CD8-positive, alpha-beta memory T cell (primary cell): ENCODE measurements around the gene SF1. TPM values are rescaled to one million over a fixed set of nuclear protein-coding genes. Genes with fewer than 3 reads are reported as not detected.

Experiments
- CTCF ChIA-PET: fragments of 350-600 bp; sonication (Branson Sonifier 250); formaldehyde crosslinking; loops from one replicate; lab custom pipeline; 2021; ENCODE audit warnings: antibody characterized with exemption; lab: Charles Lee
- POLR2A ChIA-PET: fragments of 350-600 bp; sonication (Branson Sonifier 250); formaldehyde crosslinking; loops from one replicate; lab custom pipeline; 2021; ENCODE audit warnings: antibody characterized with exemption; lab: Charles Lee
- DNase-seq, 5 donors: peaks; one replicate each; pipeline versions ENCODE4 v3.0.0 to v3.0.0-alpha.2; 2020 to 2022; ENCODE audit warnings: mixed read lengths in 1 of 5
- H3K27ac ChIP-seq: one replicate; pipeline ENCODE4 v1.7.0; 2013; ENCODE audit warnings: low read depth, mild to moderate bottlenecking, low read length, moderate library complexity
- H3K27me3 ChIP-seq: 2 replicates; pipeline ENCODE4 v1.7.0; 2013; ENCODE audit warnings: low read length, mild to moderate bottlenecking; ENCODE audit not compliant: insufficient read depth, poor library complexity, severe bottlenecking
- H3K36me3 ChIP-seq: 2 replicates; pipeline ENCODE4 v1.7.0; 2013; ENCODE audit warnings: mild to moderate bottlenecking, low read length, moderate library complexity; ENCODE audit not compliant: insufficient read depth
- H3K4me1 ChIP-seq: 2 replicates; pipeline ENCODE4 v1.7.0; 2013; ENCODE audit warnings: mild to moderate bottlenecking, low read length, moderate library complexity; ENCODE audit not compliant: insufficient read depth
- H3K4me3 ChIP-seq: 2 replicates; pipeline ENCODE4 v1.7.0; 2013; ENCODE audit warnings: mild to moderate bottlenecking, low read length
- H3K9me3 ChIP-seq: 2 replicates; pipeline ENCODE4 v1.7.0; 2013; ENCODE audit warnings: mild to moderate bottlenecking, low read length
- H3K27ac Mint-ChIP-seq, 8 donors: one replicate each; pipeline ENCODE4 v1.8.0; 2020 to 2021; ENCODE audit warnings: mixed read lengths in 8 of 8, mild to moderate bottlenecking in 6 of 8, inconsistent platforms in 3 of 8, moderate library complexity in 3 of 8
- H3K27me3 Mint-ChIP-seq, 2 donors: one replicate each; pipeline ENCODE4 v1.8.0; 2020 to 2021; ENCODE audit warnings: mixed read lengths in 2 of 2, mild to moderate bottlenecking in 1 of 2, moderate library complexity in 1 of 2
- H3K36me3 Mint-ChIP-seq, 3 donors: one replicate each; pipeline ENCODE4 v1.8.0; 2020 to 2021; ENCODE audit warnings: mixed read lengths in 3 of 3, inconsistent platforms in 1 of 3, mild to moderate bottlenecking in 1 of 3
- H3K4me1 Mint-ChIP-seq, 3 donors: one replicate each; pipeline ENCODE4 v1.8.0; 2020 to 2021; ENCODE audit warnings: mixed read lengths in 3 of 3, inconsistent platforms in 1 of 3, mild to moderate bottlenecking in 1 of 3
- H3K4me3 Mint-ChIP-seq, 7 donors: one replicate each; pipeline ENCODE4 v1.8.0; 2020 to 2021; ENCODE audit warnings: mixed read lengths in 7 of 7, mild to moderate bottlenecking in 6 of 7, moderate library complexity in 4 of 7, inconsistent platforms in 2 of 7
- H3K9me3 Mint-ChIP-seq, 5 donors: one replicate each; pipeline ENCODE4 v1.8.0; 2020 to 2022; ENCODE audit warnings: mixed read lengths in 5 of 5, mild to moderate bottlenecking in 3 of 5, moderate library complexity in 2 of 5, inconsistent platforms in 1 of 5
- polyA plus RNA-seq: library from polyadenylated mRNA; unstranded; fragments of 300-500 nt; fragmentation: Illumina TruSeq; gene quantifications from one replicate; pipeline ENCODE4 v1.2.3, GENCODE V29; 2021
- total RNA-seq, 2 experiments: library from RNA; stranded (reverse); gene quantifications; one replicate each; pipeline ENCODE4 v1.2.3, GENCODE V29; 2021

The SF1 gene
- total and polyA plus RNA-seq, 3 experiments from 2014 or later: 176 to 423 (median 403) TPM

- Mint-ChIP-seq H3K27me3 (peaks cover 0 to 1% of the 10 kb centered on the region in 2 donors), H3K4me3 (no peak overlapping the region), H3K27ac (peak overlapping the region in 5 of 8 donors; percentile 36 to 75 (median 50)), H3K36me3 (peaks cover 0 to 41% (median 8%) of the 10 kb centered on the region in 3 donors), H3K4me1 (peaks cover 3 to 5% (median 4%) of the 10 kb centered on the region in 3 donors), H3K9me3 (no peaks in the 10 kb centered on the region)
- Histone ChIP-seq H3K27ac (no peak overlapping the region), H3K36me3 (no peaks in the 10 kb centered on the region), H3K27me3 (no peaks in the 10 kb centered on the region), H3K4me3 (no peak overlapping the region), H3K4me1 (peaks cover 7% of the 10 kb centered on the region), H3K9me3 (no peaks in the 10 kb centered on the region)
- ChIA-PET CTCF (interaction anchor here (0.9 to 1.5 kb wide), 5 partner anchors 9 to 106 kb away, joined by 3 to 9 read pairs (median 4); partner anchors contain the start of gene SF1), POLR2A (no interaction called here)
- peak; percentile 30 to 70 (median 40) for DNase-seq
Observed at GRCh38 chr11:64787526-64788320, 9.4 kb upstream of the SF1 start.

- no peak overlapping the region for H3K27ac ChIP-seq
- Mint-ChIP-seq H3K27me3 (no peaks in the 10 kb centered on the region), H3K27ac (peak overlapping the region in 4 of 8 donors; percentile 2 to 45 (median 34)), H3K4me1 (peaks cover 3 to 6% (median 5%) of the 10 kb centered on the region in 3 donors), H3K36me3 (peaks cover 0 to 31% (median 4%) of the 10 kb centered on the region in 3 donors), H3K4me3 (no peak overlapping the region), H3K9me3 (no peaks in the 10 kb centered on the region)
- H3K4me3 ChIP-seq: no peak overlapping the region
- ChIA-PET CTCF (interaction anchor here (1.3 to 2.6 kb wide), 3 partner anchors 10 to 98 kb away, joined by 3 to 7 read pairs (median 3); no protein-coding TSS in a partner anchor), POLR2A (interaction anchor here (1.1 to 1.3 kb wide), 2 partner anchors 12 to 16 kb away, joined by 4 to 5 read pairs; partner anchors contain the start of gene MAP4K2)
- H3K27me3 ChIP-seq: no peaks in the 10 kb centered on the region
- DNase-seq: peak in 1 of 5 donors; percentile 35
- H3K4me1 ChIP-seq: peaks cover 7% of the 10 kb centered on the region
- H3K9me3 ChIP-seq: no peaks in the 10 kb centered on the region
- H3K36me3 ChIP-seq: no peaks in the 10 kb centered on the region
Observed at GRCh38 chr11:64786308-64786707, 8.0 kb upstream of the SF1 start.

GRCh38 chr11:64784813-64785581 is 6.7 kb upstream of the SF1 start:
- Histone ChIP-seq H3K27ac (no peak overlapping the region), H3K4me3 (no peak overlapping the region), H3K4me1 (peaks cover 14% of the 10 kb centered on the region), H3K36me3 (no peaks in the 10 kb centered on the region), H3K9me3 (no peaks in the 10 kb centered on the region), H3K27me3 (no peaks in the 10 kb centered on the region)
- no peak for DNase-seq
- Mint-ChIP-seq H3K9me3 (no peaks in the 10 kb centered on the region), H3K4me3 (no peak overlapping the region), H3K27me3 (no peaks in the 10 kb centered on the region), H3K4me1 (peaks cover 13 to 19% (median 18%) of the 10 kb centered on the region in 3 donors), H3K36me3 (peaks cover 0 to 21% (median 3%) of the 10 kb centered on the region in 3 donors), H3K27ac (peak overlapping the region in 4 of 8 donors; percentile 2 to 33 (median 20))
- CTCF ChIA-PET: interaction anchor here (0.7 to 2.6 kb wide), 8 partner anchors 10 to 96 kb away, joined by 3 to 7 read pairs (median 4); no protein-coding TSS in a partner anchor
- POLR2A ChIA-PET: interaction anchor here (0.7 to 1.6 kb wide), 4 partner anchors 10 to 40 kb away, joined by 3 to 5 read pairs (median 4); partner anchors contain the start of gene MAP4K2

DNA sequence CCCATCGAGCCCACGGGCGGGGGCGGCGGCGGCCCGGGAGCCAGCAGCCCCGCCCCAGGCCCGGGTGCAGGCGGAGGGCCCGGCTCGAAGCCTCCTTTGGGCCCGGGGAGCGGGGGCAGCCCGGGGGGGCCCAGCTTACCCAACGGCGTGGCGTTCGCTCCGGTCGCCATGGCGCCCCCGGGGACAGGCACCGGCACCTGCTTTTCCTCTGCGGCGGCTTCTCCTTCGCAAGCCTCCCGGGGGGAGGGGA is 194 bp downstream of the SF1 start:
- Mint-ChIP-seq H3K27ac (peak overlapping the region in 7 of 8 donors; percentile 97 to 100 (median 99)), H3K36me3 (peaks cover 27 to 52% (median 31%) of the 10 kb centered on the region in 3 donors), H3K27me3 (peaks cover 0 to 7% of the 10 kb centered on the region in 2 donors), H3K9me3 (no peaks in the 10 kb centered on the region), H3K4me1 (peaks cover 62 to 70% (median 68%) of the 10 kb centered on the region in 3 donors), H3K4me3 (peak overlapping the region; percentile 82 to 92 (median 88))
- peaks cover 37% of the 10 kb centered on the region for H3K36me3 ChIP-seq
- H3K27me3 ChIP-seq: no peaks in the 10 kb centered on the region
- ChIA-PET CTCF (interaction anchor here (0.7 to 26.7 kb wide), 10 partner anchors 10 to 89 kb away, joined by 3 to 441 read pairs (median 4); partner anchors contain the start of genes PYGM and RASGRP2), POLR2A (interaction anchor here (0.9 to 6.6 kb wide), 22 partner anchors 10 to 721 kb away, joined by 3 to 158 read pairs (median 8); partner anchors contain the start of genes BAD, CDC42BPG, FAU and MAP4K2)
- H3K4me3 ChIP-seq: no peak overlapping the region
- H3K9me3 ChIP-seq: no peaks in the 10 kb centered on the region
- DNase-seq: no peak
- H3K4me1 ChIP-seq: peaks cover 58% of the 10 kb centered on the region
- H3K27ac ChIP-seq: peak overlapping the region; percentile 98

DNA sequence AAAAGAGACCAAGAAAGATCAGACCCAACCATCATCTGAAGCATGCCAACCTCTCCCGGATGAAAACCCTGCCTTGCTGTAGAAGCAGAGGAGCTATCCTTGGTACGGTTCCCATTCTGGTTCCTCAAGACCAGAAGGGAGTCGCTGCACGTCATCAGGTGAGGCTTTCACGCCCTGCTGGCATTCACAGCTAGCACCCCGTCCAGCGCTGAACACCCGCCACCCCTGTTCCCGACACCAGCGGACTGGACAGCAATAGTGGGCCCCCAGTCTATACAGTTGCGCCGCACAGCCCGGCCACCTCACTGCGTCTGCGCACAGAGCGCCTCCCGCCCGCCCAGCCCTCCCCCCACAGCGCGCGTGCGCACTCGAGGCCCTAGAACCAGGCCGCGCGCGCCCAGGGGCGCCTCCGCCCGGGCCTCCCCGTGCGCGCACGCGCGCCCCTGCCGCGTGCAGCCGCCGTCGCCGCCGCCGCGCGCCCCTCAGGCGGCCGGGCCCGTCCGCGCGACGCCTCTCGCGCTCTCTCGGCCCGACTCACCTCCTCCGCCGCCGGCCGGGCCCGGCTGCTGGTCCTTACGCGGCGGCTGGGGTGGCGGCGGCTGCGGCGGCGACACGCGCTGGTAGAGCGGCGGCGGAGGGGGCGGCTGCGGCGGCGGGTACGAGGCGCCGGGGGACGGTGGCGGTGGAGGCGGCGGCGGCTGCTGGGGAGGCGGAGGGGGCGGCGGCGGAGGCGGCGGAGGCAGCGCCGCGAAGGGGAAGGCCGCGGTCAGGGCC is 706 bp downstream of the SF1 start:
- Mint-ChIP-seq H3K27ac (peak overlapping the region; percentile 58 to 98 (median 96)), H3K9me3 (no peaks in the 10 kb centered on the region), H3K4me3 (peak overlapping the region; percentile 90 to 96 (median 95)), H3K27me3 (peaks cover 0 to 7% of the 10 kb centered on the region in 2 donors), H3K4me1 (peaks cover 67 to 75% (median 74%) of the 10 kb centered on the region in 3 donors), H3K36me3 (peaks cover 32 to 58% (median 34%) of the 10 kb centered on the region in 3 donors)
- ChIA-PET POLR2A (interaction anchor here (0.7 to 6.6 kb wide), 14 partner anchors 9 to 493 kb away, joined by 3 to 158 read pairs (median 12); partner anchors contain the start of genes BAD, EHD1, MAP4K2 and MEN1), CTCF (interaction anchor here (1.1 to 26.7 kb wide), 6 partner anchors 10 to 33 kb away, joined by 3 to 441 read pairs (median 9); partner anchors contain the start of gene RASGRP2)
- H3K9me3 ChIP-seq: no peaks in the 10 kb centered on the region
- H3K27ac ChIP-seq: peak overlapping the region; percentile 98
- H3K36me3 ChIP-seq: peaks cover 42% of the 10 kb centered on the region
- peak; percentile 77 to 88 (median 82) for DNase-seq
- H3K4me1 ChIP-seq: peaks cover 63% of the 10 kb centered on the region
- H3K4me3 ChIP-seq: peak overlapping the region; percentile 99
- H3K27me3 ChIP-seq: no peaks in the 10 kb centered on the region

GRCh38 chr11:64776875-64777274 is 1.5 kb downstream of the SF1 start:
- H3K9me3 Mint-ChIP-seq: no peaks in the 10 kb centered on the region
- H3K27ac ChIP-seq: peak overlapping the region; percentile 75
- peak overlapping the region; percentile 90 to 96 (median 95) for H3K4me3 Mint-ChIP-seq

More at GRCh38 chr11:64776875-64777274, 1.5 kb downstream of the SF1 start:
- no peaks in the 10 kb centered on the region for H3K9me3 ChIP-seq
- H3K27me3 ChIP-seq: no peaks in the 10 kb centered on the region
- POLR2A ChIA-PET: interaction anchor here (1.4 to 6.6 kb wide), 6 partner anchors 8 to 34 kb away, joined by 8 to 158 read pairs (median 40); partner anchors contain the start of genes MEN1, PYGM and RASGRP2
- Mint-ChIP-seq H3K27me3 (peaks cover 0 to 7% of the 10 kb centered on the region in 2 donors), H3K27ac (peak overlapping the region; percentile 58 to 98 (median 96)), H3K36me3 (peaks cover 32 to 65% (median 41%) of the 10 kb centered on the region in 3 donors), H3K4me1 (peaks cover 75 to 82% (median 81%) of the 10 kb centered on the region in 3 donors)
- H3K4me1 ChIP-seq: peaks cover 71% of the 10 kb centered on the region
- CTCF ChIA-PET: interaction anchor here (0.7 to 26.7 kb wide), 5 partner anchors 9 to 92 kb away, joined by 3 to 441 read pairs (median 7); partner anchors contain the start of gene RASGRP2
- peak overlapping the region; percentile 99 for H3K4me3 ChIP-seq
- peak in 1 of 5 donors; percentile 29 for DNase-seq
- H3K36me3 ChIP-seq: peaks cover 50% of the 10 kb centered on the region
